ENCODE measurements around the gene RALGAPA2.

The RALGAPA2 gene

GRCh38 chr20:20665606-20666332 is 46.7 kb downstream of the RALGAPA2 start:
- TF ChIP-seq, protein P1, sequence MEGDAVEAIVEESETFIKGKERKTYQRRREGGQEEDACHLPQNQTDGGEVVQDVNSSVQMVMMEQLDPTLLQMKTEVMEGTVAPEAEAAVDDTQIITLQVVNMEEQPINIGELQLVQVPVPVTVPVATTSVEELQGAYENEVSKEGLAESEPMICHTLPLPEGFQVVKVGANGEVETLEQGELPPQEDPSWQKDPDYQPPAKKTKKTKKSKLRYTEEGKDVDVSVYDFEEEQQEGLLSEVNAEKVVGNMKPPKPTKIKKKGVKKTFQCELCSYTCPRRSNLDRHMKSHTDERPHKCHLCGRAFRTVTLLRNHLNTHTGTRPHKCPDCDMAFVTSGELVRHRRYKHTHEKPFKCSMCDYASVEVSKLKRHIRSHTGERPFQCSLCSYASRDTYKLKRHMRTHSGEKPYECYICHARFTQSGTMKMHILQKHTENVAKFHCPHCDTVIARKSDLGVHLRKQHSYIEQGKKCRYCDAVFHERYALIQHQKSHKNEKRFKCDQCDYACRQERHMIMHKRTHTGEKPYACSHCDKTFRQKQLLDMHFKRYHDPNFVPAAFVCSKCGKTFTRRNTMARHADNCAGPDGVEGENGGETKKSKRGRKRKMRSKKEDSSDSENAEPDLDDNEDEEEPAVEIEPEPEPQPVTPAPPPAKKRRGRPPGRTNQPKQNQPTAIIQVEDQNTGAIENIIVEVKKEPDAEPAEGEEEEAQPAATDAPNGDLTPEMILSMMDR (IDR thresholded peaks at IDR 0.05), result no peak
- Mint-ChIP-seq H3K9me3 (no peaks in the 10 kb centered on the region), H3K27me3 (ENCODE audit: low read depth, poor library complexity) (peaks cover 4% of the 10 kb centered on the region), H3K4me1 (no peaks in the 10 kb centered on the region), H3K36me3 (ENCODE audit: low read depth) (no peaks in the 10 kb centered on the region), H3K27ac (no peak overlapping the region), H3K4me3 (no peak overlapping the region)
- DNase-seq, result no peak

GRCh38 chr20:20664795-20665589 is 47.5 kb downstream of the RALGAPA2 start:
- Mint-ChIP-seq H3K27ac (no peak overlapping the region), H3K9me3 (no peaks in the 10 kb centered on the region), H3K36me3 (ENCODE audit: low read depth) (no peaks in the 10 kb centered on the region), H3K4me3 (no peak overlapping the region), H3K4me1 (no peaks in the 10 kb centered on the region), H3K27me3 (ENCODE audit: low read depth, poor library complexity) (peaks cover 4% of the 10 kb centered on the region)
- TF ChIP-seq, protein P1 (IDR thresholded peaks at IDR 0.05), result peak; percentile 43
- DNase-seq, result peak; percentile 5

DNA sequence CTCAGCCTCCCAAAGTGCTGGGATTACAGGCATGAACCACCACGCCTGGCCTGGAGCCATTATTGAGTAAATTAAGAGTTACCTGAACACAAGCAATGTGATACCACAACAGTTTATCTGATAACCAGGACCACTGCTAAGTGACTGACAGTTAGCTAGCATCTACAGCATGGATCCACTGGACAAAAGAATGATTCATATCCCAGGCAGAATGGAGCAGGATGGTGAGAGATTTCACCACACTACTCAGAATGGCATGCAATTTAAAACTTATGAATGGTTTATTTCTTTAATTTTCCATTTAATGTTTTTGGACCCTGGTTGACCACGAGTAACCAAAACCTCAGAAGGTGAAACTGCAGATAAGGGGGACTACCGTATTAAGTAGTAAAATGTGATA is 48.6 kb downstream of the RALGAPA2 start:
- TF ChIP-seq, protein P1 (IDR thresholded peaks at IDR 0.05), result no peak
- Mint-ChIP-seq H3K9me3 (no peaks in the 10 kb centered on the region), H3K27ac (no peak overlapping the region), H3K27me3 (ENCODE audit: low read depth, poor library complexity) (peaks cover 4% of the 10 kb centered on the region), H3K4me3 (no peak overlapping the region), H3K36me3 (ENCODE audit: low read depth) (no peaks in the 10 kb centered on the region), H3K4me1 (no peaks in the 10 kb centered on the region)
- DNase-seq, result no peak

- Mint-ChIP-seq H3K27ac (no peak overlapping the region), H3K9me3 (no peaks in the 10 kb centered on the region), H3K4me3 (no peak overlapping the region), H3K27me3 (ENCODE audit: low read depth, poor library complexity) (peaks cover 6% of the 10 kb centered on the region), H3K36me3 (ENCODE audit: low read depth) (peaks cover 5% of the 10 kb centered on the region), H3K4me1 (no peaks in the 10 kb centered on the region)
- no peak for DNase-seq
- TF ChIP-seq, protein P1 (IDR thresholded peaks at IDR 0.05), result no peak
Measured at GRCh38 chr20:20658871-20659431, 53.5 kb downstream of the RALGAPA2 start.

DNA sequence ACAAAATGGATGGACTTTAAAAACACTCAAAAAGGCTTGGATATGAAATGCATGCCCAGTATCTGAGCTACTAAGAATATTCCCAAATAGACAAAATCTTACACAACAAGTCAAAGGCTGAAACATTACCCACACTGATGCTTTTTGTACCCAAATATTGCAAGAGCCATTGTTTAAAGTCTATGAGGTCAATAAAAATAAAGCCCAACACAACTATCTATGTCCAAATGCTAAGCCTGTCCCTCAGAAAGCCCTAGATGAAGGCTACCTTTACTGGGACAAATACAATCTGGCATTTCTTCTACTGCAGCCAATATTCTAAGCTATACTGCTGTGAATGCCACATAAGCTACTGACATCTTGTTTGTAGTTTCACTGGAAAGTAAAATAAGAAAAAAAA is 54.3 kb downstream of the RALGAPA2 start:
- H3K36me3 Mint-ChIP-seq (ENCODE audit: low read depth), result peaks cover 5% of the 10 kb centered on the region

More for the DNA sequence above, 54.3 kb downstream of the RALGAPA2 start:
- DNase-seq, result no peak
- TF ChIP-seq, protein P1 (IDR thresholded peaks at IDR 0.05), result no peak
- Mint-ChIP-seq H3K9me3 (no peaks in the 10 kb centered on the region), H3K4me1 (no peaks in the 10 kb centered on the region), H3K27me3 (ENCODE audit: low read depth, poor library complexity) (peaks cover 6% of the 10 kb centered on the region), H3K4me3 (no peak overlapping the region), H3K27ac (no peak overlapping the region)

All from nephron progenitor cell (in vitro differentiated cells).